ENCODE measurements around the gene VAMP2.

- TF ChIP-seq CREB1 (IDR thresholded peaks at IDR 0.05; ENCODE audit: low read depth) (no peak), RAD21 (IDR thresholded peaks at IDR 0.05; ENCODE audit: low read depth) (no peak), EP300 (IDR thresholded peaks at IDR 0.05; ENCODE audit: borderline replicate concordance) (no peak), CEBPB (IDR thresholded peaks at IDR 0.05) (no peak), TCF12 (IDR thresholded peaks at IDR 0.05; ENCODE audit: low read depth) (no peak), EGR1 (IDR thresholded peaks at IDR 0.05) (no peak)
- TF ChIP-seq, protein P1, sequence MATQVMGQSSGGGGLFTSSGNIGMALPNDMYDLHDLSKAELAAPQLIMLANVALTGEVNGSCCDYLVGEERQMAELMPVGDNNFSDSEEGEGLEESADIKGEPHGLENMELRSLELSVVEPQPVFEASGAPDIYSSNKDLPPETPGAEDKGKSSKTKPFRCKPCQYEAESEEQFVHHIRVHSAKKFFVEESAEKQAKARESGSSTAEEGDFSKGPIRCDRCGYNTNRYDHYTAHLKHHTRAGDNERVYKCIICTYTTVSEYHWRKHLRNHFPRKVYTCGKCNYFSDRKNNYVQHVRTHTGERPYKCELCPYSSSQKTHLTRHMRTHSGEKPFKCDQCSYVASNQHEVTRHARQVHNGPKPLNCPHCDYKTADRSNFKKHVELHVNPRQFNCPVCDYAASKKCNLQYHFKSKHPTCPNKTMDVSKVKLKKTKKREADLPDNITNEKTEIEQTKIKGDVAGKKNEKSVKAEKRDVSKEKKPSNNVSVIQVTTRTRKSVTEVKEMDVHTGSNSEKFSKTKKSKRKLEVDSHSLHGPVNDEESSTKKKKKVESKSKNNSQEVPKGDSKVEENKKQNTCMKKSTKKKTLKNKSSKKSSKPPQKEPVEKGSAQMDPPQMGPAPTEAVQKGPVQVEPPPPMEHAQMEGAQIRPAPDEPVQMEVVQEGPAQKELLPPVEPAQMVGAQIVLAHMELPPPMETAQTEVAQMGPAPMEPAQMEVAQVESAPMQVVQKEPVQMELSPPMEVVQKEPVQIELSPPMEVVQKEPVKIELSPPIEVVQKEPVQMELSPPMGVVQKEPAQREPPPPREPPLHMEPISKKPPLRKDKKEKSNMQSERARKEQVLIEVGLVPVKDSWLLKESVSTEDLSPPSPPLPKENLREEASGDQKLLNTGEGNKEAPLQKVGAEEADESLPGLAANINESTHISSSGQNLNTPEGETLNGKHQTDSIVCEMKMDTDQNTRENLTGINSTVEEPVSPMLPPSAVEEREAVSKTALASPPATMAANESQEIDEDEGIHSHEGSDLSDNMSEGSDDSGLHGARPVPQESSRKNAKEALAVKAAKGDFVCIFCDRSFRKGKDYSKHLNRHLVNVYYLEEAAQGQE (IDR thresholded peaks at IDR 0.05; ENCODE audit: low read depth): no peak
- TF ChIP-seq, protein P2, sequence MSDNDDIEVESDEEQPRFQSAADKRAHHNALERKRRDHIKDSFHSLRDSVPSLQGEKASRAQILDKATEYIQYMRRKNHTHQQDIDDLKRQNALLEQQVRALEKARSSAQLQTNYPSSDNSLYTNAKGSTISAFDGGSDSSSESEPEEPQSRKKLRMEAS (IDR thresholded peaks at IDR 0.05): no peak
Measured at GRCh38 chr17:8141045-8141444, 21.7 kb downstream of the VAMP2 start.
